ENCODE measurements around the gene BLCAP. TPM values are rescaled to one million over a fixed set of nuclear protein-coding genes. Genes with fewer than 3 reads are reported as not detected.
"Not testable (repeated sequence)": the region's sequence is repeated elsewhere in the genome, so short reads cannot be mapped to it uniquely, and the experiment has no call there.

BLCAP gene
- total RNA-seq, 1 donor from 2014 or later, result 178 TPM

GRCh38 chr20:37545516-37545915 is 17.8 kb upstream of the BLCAP start:
- H3K9me3 Mint-ChIP-seq (ENCODE audit: unreplicated experiment), result no peaks in the 10 kb centered on the region
- H3K36me3 Mint-ChIP-seq (ENCODE audit: low read depth, unreplicated experiment), result no peaks in the 10 kb centered on the region
- TF ChIP-seq CTCF (IDR thresholded peaks at IDR 0.05; ENCODE audit: unreplicated experiment), result no peak
- H3K27ac Mint-ChIP-seq (ENCODE audit: unreplicated experiment), result no peak overlapping the region
- DNase-seq (ENCODE audit: low spot score), result no peak
- H3K4me3 Mint-ChIP-seq (ENCODE audit: unreplicated experiment), result no peak overlapping the region
- H3K4me1 Mint-ChIP-seq (ENCODE audit: unreplicated experiment), result peaks cover 5% of the 10 kb centered on the region
- peaks cover 2% of the 10 kb centered on the region for H3K27me3 Mint-ChIP-seq (ENCODE audit: unreplicated experiment)

GRCh38 chr20:37544386-37544785 is 16.7 kb upstream of the BLCAP start:
- DNase-seq (ENCODE audit: low spot score), result no peak
- H3K4me3 Mint-ChIP-seq (ENCODE audit: unreplicated experiment), result no peak overlapping the region
- no peak for TF ChIP-seq CTCF (IDR thresholded peaks at IDR 0.05; ENCODE audit: unreplicated experiment)
- no peaks in the 10 kb centered on the region for H3K9me3 Mint-ChIP-seq (ENCODE audit: unreplicated experiment)
- no peak overlapping the region for H3K27ac Mint-ChIP-seq (ENCODE audit: unreplicated experiment)
- peaks cover 10% of the 10 kb centered on the region for H3K4me1 Mint-ChIP-seq (ENCODE audit: unreplicated experiment)
- no peaks in the 10 kb centered on the region for H3K36me3 Mint-ChIP-seq (ENCODE audit: low read depth, unreplicated experiment)
- H3K27me3 Mint-ChIP-seq (ENCODE audit: unreplicated experiment), result peaks cover 2% of the 10 kb centered on the region

GRCh38 chr20:37543828-37544227 is 16.2 kb upstream of the BLCAP start:
- no peak for DNase-seq (ENCODE audit: low spot score)
- TF ChIP-seq CTCF (IDR thresholded peaks at IDR 0.05; ENCODE audit: unreplicated experiment), result peak; percentile 34
- Mint-ChIP-seq H3K9me3 (ENCODE audit: unreplicated experiment) (no peaks in the 10 kb centered on the region), H3K27me3 (ENCODE audit: unreplicated experiment) (peaks cover 2% of the 10 kb centered on the region), H3K4me1 (ENCODE audit: unreplicated experiment) (peaks cover 14% of the 10 kb centered on the region), H3K36me3 (ENCODE audit: low read depth, unreplicated experiment) (no peaks in the 10 kb centered on the region), H3K27ac (ENCODE audit: unreplicated experiment) (no peak overlapping the region), H3K4me3 (ENCODE audit: unreplicated experiment) (no peak overlapping the region)

- Mint-ChIP-seq H3K36me3 (ENCODE audit: low read depth, unreplicated experiment) (no peaks in the 10 kb centered on the region), H3K27me3 (ENCODE audit: unreplicated experiment) (peaks cover 2% of the 10 kb centered on the region), H3K27ac (ENCODE audit: unreplicated experiment) (no peak overlapping the region), H3K9me3 (ENCODE audit: unreplicated experiment) (no peaks in the 10 kb centered on the region), H3K4me3 (ENCODE audit: unreplicated experiment) (no peak overlapping the region), H3K4me1 (ENCODE audit: unreplicated experiment) (peaks cover 23% of the 10 kb centered on the region)
- no peak for DNase-seq (ENCODE audit: low spot score)
- TF ChIP-seq CTCF (IDR thresholded peaks at IDR 0.05; ENCODE audit: unreplicated experiment), result no peak
Measured at GRCh38 chr20:37542281-37542680, 14.6 kb upstream of the BLCAP start.

GRCh38 chr20:37541326-37541725 is 13.7 kb upstream of the BLCAP start:
- peaks cover 2% of the 10 kb centered on the region for H3K27me3 Mint-ChIP-seq (ENCODE audit: unreplicated experiment)
- TF ChIP-seq CTCF (IDR thresholded peaks at IDR 0.05; ENCODE audit: unreplicated experiment), result no peak
- no peak overlapping the region for H3K4me3 Mint-ChIP-seq (ENCODE audit: unreplicated experiment)
- no peaks in the 10 kb centered on the region for H3K9me3 Mint-ChIP-seq (ENCODE audit: unreplicated experiment)
- no peaks in the 10 kb centered on the region for H3K36me3 Mint-ChIP-seq (ENCODE audit: low read depth, unreplicated experiment)
- H3K27ac Mint-ChIP-seq (ENCODE audit: unreplicated experiment), result no peak overlapping the region
- H3K4me1 Mint-ChIP-seq (ENCODE audit: unreplicated experiment), result peaks cover 23% of the 10 kb centered on the region
- no peak for DNase-seq (ENCODE audit: low spot score)

GRCh38 chr20:37540838-37541237 is 13.2 kb upstream of the BLCAP start:
- H3K27ac Mint-ChIP-seq (ENCODE audit: unreplicated experiment); H3K36me3 Mint-ChIP-seq (ENCODE audit: low read depth, unreplicated experiment); H3K9me3 Mint-ChIP-seq (ENCODE audit: unreplicated experiment); H3K4me3 Mint-ChIP-seq (ENCODE audit: unreplicated experiment); H3K27me3 Mint-ChIP-seq (ENCODE audit: unreplicated experiment); DNase-seq (ENCODE audit: low spot score): not testable (repeated sequence)
- peaks cover 23% of the 10 kb centered on the region for H3K4me1 Mint-ChIP-seq (ENCODE audit: unreplicated experiment)
